IMR-90 (cell line): Measurements from ENCODE around the gene SESN1. TPM values are rescaled to one million over a fixed set of nuclear protein-coding genes. Genes with fewer than 3 reads are reported as not detected.

Experiments used
- ATAC-seq: fragments of 200-7000 bp; cut with Tn5 transposase; 2 replicates; pipeline ENCODE4 v1.9.1; 2020; ENCODE audit warnings: low read depth, mild to moderate bottlenecking, moderate library complexity
- BruUV-seq: library from RNA; stranded (reverse); fragments of 400-500 nt; replicated peaks from 2 replicates; lab custom pipeline; 2021; lab: Mats Ljungman, UMichigan
- CTCF ChIA-PET: fragments of 300-600 bp; formaldehyde crosslinking; extraction: SDS; loops from one replicate; lab custom pipeline; 2021; ENCODE audit warnings: antibody characterized with exemption; lab: Yijun Ruan, JAX
- POLR2A ChIA-PET: fragments of 300-600 bp; sonication (Branson Sonifier 250); formaldehyde crosslinking; loops from one replicate; lab custom pipeline; 2022; ENCODE audit warnings: antibody characterized with exemption; ENCODE audit not compliant: unreplicated experiment; lab: Charles Lee
- DNase-seq: peaks from one replicate; pipeline ENCODE4 v3.0.0; 2013
- H2AFZ ChIP-seq: replicated peaks from 2 replicates; pipeline ENCODE3; 2013; ENCODE audit warnings: low read length, mild to moderate bottlenecking; ENCODE audit not compliant: poor library complexity
- H2AK5ac ChIP-seq: 2 replicates; pipeline ENCODE4 v1.6.1; 2013; ENCODE audit warnings: low read depth, low read length, inconsistent platforms
- H2AK9ac ChIP-seq: replicated peaks from 2 replicates; pipeline ENCODE3; 2013; ENCODE audit warnings: mild to moderate bottlenecking, low read depth, low read length, moderate library complexity; ENCODE audit not compliant: poor library complexity
- H2BK120ac ChIP-seq: 2 replicates; pipeline ENCODE4 v1.6.1; 2013; ENCODE audit warnings: low read depth, low read length, inconsistent platforms
- H2BK15ac ChIP-seq: 3 replicates; pipeline ENCODE4 v1.6.1; 2013; ENCODE audit warnings: low read depth, low read length, inconsistent platforms
- H2BK20ac ChIP-seq: 2 replicates; pipeline ENCODE4 v1.6.1; 2013; ENCODE audit warnings: low read depth, mild to moderate bottlenecking, inconsistent platforms, low read length, moderate library complexity
- H2BK5ac ChIP-seq: 2 replicates; pipeline ENCODE4 v1.6.1; 2013; ENCODE audit warnings: mild to moderate bottlenecking, low read depth, low read length, inconsistent platforms; ENCODE audit not compliant: poor library complexity, severe bottlenecking
- H3K14ac ChIP-seq: replicated peaks from 2 replicates; pipeline ENCODE4 v1.6.1; 2013; ENCODE audit warnings: low read depth, low read length, inconsistent platforms
- H3K18ac ChIP-seq: 2 replicates; pipeline ENCODE4 v1.6.1; 2013; ENCODE audit warnings: low read depth, low read length, control low read depth
- H3K23ac ChIP-seq: 2 replicates; pipeline ENCODE4 v1.6.1; 2013; ENCODE audit warnings: low read depth, low read length, inconsistent platforms
- H3K27ac ChIP-seq: 2 replicates; pipeline ENCODE4 v1.5.1; 2013; ENCODE audit warnings: mild to moderate bottlenecking, control low read depth, low read length; ENCODE audit not compliant: insufficient read depth
- H3K27me3 ChIP-seq: 2 replicates; pipeline ENCODE4 v1.6.1; 2013; ENCODE audit warnings: low read length; ENCODE audit not compliant: control insufficient read depth, insufficient read depth
- H3K36me3 ChIP-seq: 2 replicates; pipeline ENCODE4 v1.6.1; 2013; ENCODE audit warnings: low read length, mixed read lengths; ENCODE audit not compliant: control insufficient read depth, insufficient read depth
- H3K4ac ChIP-seq: 2 replicates; pipeline ENCODE4 v1.6.1; 2013; ENCODE audit warnings: low read depth, low read length, inconsistent platforms
- H3K4me1 ChIP-seq: 2 replicates; pipeline ENCODE4 v1.6.1; 2013; ENCODE audit warnings: low read length, mixed read lengths; ENCODE audit not compliant: control insufficient read depth, insufficient read depth
- H3K4me2 ChIP-seq: 2 replicates; pipeline ENCODE4 v1.6.1; 2013; ENCODE audit warnings: low read depth, mild to moderate bottlenecking, control low read depth, low read length, moderate library complexity
- H3K4me3 ChIP-seq: 2 replicates; pipeline ENCODE4 v1.5.1; 2013; ENCODE audit warnings: low read depth, mild to moderate bottlenecking, control low read depth, low read length, moderate library complexity; ENCODE audit not compliant: insufficient read depth
- H3K56ac ChIP-seq: 2 replicates; pipeline ENCODE4 v1.6.1; 2013; ENCODE audit warnings: low read length, inconsistent platforms; ENCODE audit not compliant: insufficient read depth; ENCODE audit errors: extremely low read depth
- H3K79me1 ChIP-seq, 2 experiments: 2 replicates each; pipeline ENCODE4 v1.6.1; 2013; ENCODE audit warnings: low read length in 2 of 2, inconsistent platforms in 1 of 2, low read depth in 1 of 2
- H3K9ac ChIP-seq: 2 replicates; pipeline ENCODE4 v1.6.1; 2013; ENCODE audit warnings: low read depth, low read length, control low read depth
- H3K9me1 ChIP-seq: 2 replicates; pipeline ENCODE4 v1.6.1; 2013; ENCODE audit warnings: low read length, inconsistent platforms; ENCODE audit not compliant: insufficient read depth
- H3K9me3 ChIP-seq: 2 replicates; pipeline ENCODE4 v1.6.1; 2013; ENCODE audit warnings: low read length; ENCODE audit not compliant: control insufficient read depth, insufficient read depth
- H4K20me1 ChIP-seq: 2 replicates; pipeline ENCODE4 v1.6.1; 2013; ENCODE audit warnings: low read length, inconsistent platforms; ENCODE audit not compliant: insufficient read depth
- H4K5ac ChIP-seq: 2 replicates; pipeline ENCODE4 v1.6.1; 2013; ENCODE audit warnings: mild to moderate bottlenecking, low read depth, low read length, control low read depth
- H4K8ac ChIP-seq, 2 experiments: 2 replicates each; pipeline ENCODE4 v1.6.1; 2013; ENCODE audit warnings: low read depth in 2 of 2, low read length in 2 of 2, control low read depth in 1 of 2, inconsistent platforms in 1 of 2
- H4K91ac ChIP-seq: 2 replicates; pipeline ENCODE4 v1.6.1; 2013; ENCODE audit warnings: low read depth, low read length, inconsistent platforms; ENCODE audit not compliant: insufficient read depth
- BHLHE40 ChIP-seq: fragments of 150-350 bp; IDR thresholded peaks from 2 replicates; pipeline ENCODE4 v1.6.1; 2016; ENCODE audit warnings: mild to moderate bottlenecking, low read depth, low read length
- CEBPB ChIP-seq: IDR thresholded peaks from 2 replicates; pipeline ENCODE4 v1.6.1; 2012; ENCODE audit warnings: low read depth, low read length, improper control_type of control experiment
- CHD1 ChIP-seq: IDR thresholded peaks from 2 replicates; pipeline ENCODE4 v1.6.1; 2012; ENCODE audit warnings: low read depth, low read length, improper control_type of control experiment
- FOS ChIP-seq: fragments of 150-350 bp; IDR thresholded peaks from 2 replicates; pipeline ENCODE4 v1.6.1; 2016; ENCODE audit warnings: low read depth, low read length
- MAFK ChIP-seq: IDR thresholded peaks from 2 replicates; pipeline ENCODE4 v1.6.1; 2012; ENCODE audit warnings: low read depth, low read length, improper control_type of control experiment
- MAZ ChIP-seq: IDR thresholded peaks from 2 replicates; pipeline ENCODE4 v1.6.1; 2012; ENCODE audit warnings: low read depth, mild to moderate bottlenecking, low read length, improper control_type of control experiment, moderate library complexity, borderline replicate concordance
- MXI1 ChIP-seq: IDR thresholded peaks from 2 replicates; pipeline ENCODE4 v1.6.1; 2012; ENCODE audit warnings: low read depth, mild to moderate bottlenecking, low read length, moderate library complexity, borderline replicate concordance
- NFE2L2 ChIP-seq: fragments of 150-350 bp; IDR thresholded peaks from 2 replicates; pipeline ENCODE4 v1.6.1; 2016; ENCODE audit warnings: low read depth, mild to moderate bottlenecking, low read length
- POLR2A ChIP-seq: IDR thresholded peaks from 2 replicates; pipeline ENCODE4 v1.6.1; 2012; ENCODE audit warnings: mild to moderate bottlenecking, low read depth, low read length
- RAD21 ChIP-seq: IDR thresholded peaks from 2 replicates; pipeline ENCODE4 v1.6.1; 2012; ENCODE audit warnings: low read length, improper control_type of control experiment
- RCOR1 ChIP-seq: IDR thresholded peaks from 2 replicates; pipeline ENCODE4 v1.6.1; 2012; ENCODE audit warnings: mild to moderate bottlenecking, low read length, improper control_type of control experiment; ENCODE audit not compliant: insufficient replicate concordance
- RFX5 ChIP-seq: IDR thresholded peaks from 2 replicates; pipeline ENCODE4 v1.8.0; 2012; ENCODE audit warnings: low read depth, mild to moderate bottlenecking, low read length, moderate library complexity
- SMC3 ChIP-seq: fragments of 150-350 bp; IDR thresholded peaks from 2 replicates; pipeline ENCODE4 v1.6.1; 2016; ENCODE audit warnings: low read depth, mild to moderate bottlenecking, antibody characterized with exemption, low read length, moderate library complexity
- WGBS, 2 experiments: methylation state at CpG; one replicate each; pipeline versions ENCODE4 v1.1.5 to v1.1.7; 2013; ENCODE audit warnings: missing lambda C conversion rate in 2 of 2; ENCODE audit not compliant: insufficient read length in 1 of 2; ENCODE audit errors: extremely low coverage in 2 of 2; 5-methylcytosine and 5-hydroxymethylcytosine counted together
- dilution Hi-C: fragments of 300-500 bp; cut with HindIII; formaldehyde crosslinking; loops from one replicate; pipeline ENCODE4 v1.14.3; 2018; ENCODE audit warnings: low sequenced_read_pairs; ENCODE audit not compliant: unreplicated experiment
- in situ Hi-C: fragments of 300-500 bp; cut with MboI; formaldehyde crosslinking; loops from 3 replicates; pipeline ENCODE4 v1.14.3; 2019; ENCODE audit warnings: low sequenced_read_pairs, inconsistent platforms, mixed read lengths
- intact Hi-C: fragments of 100-400 bp; cut with micrococcal nuclease; formaldehyde crosslinking; loops from 2 replicates; pipeline ENCODE4 v1.10.0; 2022
- polyA plus RNA-seq, 3 experiments: library from polyadenylated mRNA; depleted of rRNA; stranded (reverse); fragments of >200 nt; gene quantifications; 2 replicates each; pipeline ENCODE4 v1.2.3, GENCODE V29; 2012; ENCODE audit warnings: low replicate concordance in 1 of 3
- total RNA-seq: library from RNA; depleted of rRNA; stranded (reverse); fragments of >200 nt; gene quantifications from 2 replicates; pipeline ENCODE4 v1.2.3, GENCODE V29; 2012
- TF ChIP-seq, protein P1 (sequence below): fragments of 150-350 bp; IDR thresholded peaks from 2 replicates; pipeline ENCODE4 v1.6.1; 2016; ENCODE audit warnings: low read depth, mild to moderate bottlenecking, low read length, moderate library complexity, borderline replicate concordance
- TF ChIP-seq, protein P2 (sequence below): conservative IDR thresholded peaks from 2 replicates; pipeline ENCODE4 v1.5.1; 2012; ENCODE audit warnings: mild to moderate bottlenecking, low read depth, low read length, improper control_type of control experiment
- TF ChIP-seq, protein P3 (sequence below): fragments of 150-350 bp; IDR thresholded peaks from 2 replicates; pipeline ENCODE4 v1.6.1; 2017; ENCODE audit warnings: mild to moderate bottlenecking, antibody characterized with exemption, low read length, low read depth

SESN1 gene
- total and polyA plus RNA-seq, 2 of the 4 experiments (the other 2 are of a cell fraction): 9.7 to 16.7 TPM

DNA sequence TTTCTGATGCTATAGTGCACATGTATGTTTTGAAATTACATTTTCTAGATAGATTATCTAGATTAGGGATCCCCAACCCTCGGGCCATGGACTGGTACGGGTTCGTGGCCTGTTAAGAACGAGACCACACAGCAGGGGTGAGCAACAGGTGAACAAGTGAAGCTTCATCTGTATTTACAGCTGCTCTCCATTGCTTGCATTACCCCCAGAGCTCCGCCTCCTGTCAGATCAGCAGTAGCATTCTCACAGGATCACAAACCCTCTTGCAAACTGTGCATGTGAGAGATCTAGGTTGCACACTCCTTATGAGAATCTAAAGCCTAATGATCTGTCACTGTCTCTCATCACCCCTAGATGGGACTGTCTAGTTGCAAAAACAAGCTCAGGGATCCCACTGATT, 11.0 kb upstream of the SESN1 start:
- H3K9me3 ChIP-seq: no peaks in the 10 kb centered on the region
- no peak for ATAC-seq
- H4K91ac ChIP-seq: no peak overlapping the region
- H2BK5ac ChIP-seq: no peak overlapping the region
- H2AK9ac ChIP-seq: no peak overlapping the region
- no peak overlapping the region for H2BK15ac ChIP-seq
- H2BK120ac ChIP-seq: no peak overlapping the region
- H3K18ac ChIP-seq: no peak overlapping the region
- H2BK20ac ChIP-seq: no peak overlapping the region
- H3K4me3 ChIP-seq: no peak overlapping the region
- H4K5ac ChIP-seq: no peak overlapping the region
- no peaks in the 10 kb centered on the region for H3K27me3 ChIP-seq
- CTCF ChIA-PET: no interaction called here
- no peak overlapping the region for H3K23ac ChIP-seq
- WGBS, 2 experiments: no CpG with 5 or more reads among the region's 5 CpGs
- H3K79me1 ChIP-seq: peaks cover 7 to 15% of the 10 kb centered on the region in 2 experiments; a peak in 3 of 4 replicates
- TF ChIP-seq, protein P1, sequence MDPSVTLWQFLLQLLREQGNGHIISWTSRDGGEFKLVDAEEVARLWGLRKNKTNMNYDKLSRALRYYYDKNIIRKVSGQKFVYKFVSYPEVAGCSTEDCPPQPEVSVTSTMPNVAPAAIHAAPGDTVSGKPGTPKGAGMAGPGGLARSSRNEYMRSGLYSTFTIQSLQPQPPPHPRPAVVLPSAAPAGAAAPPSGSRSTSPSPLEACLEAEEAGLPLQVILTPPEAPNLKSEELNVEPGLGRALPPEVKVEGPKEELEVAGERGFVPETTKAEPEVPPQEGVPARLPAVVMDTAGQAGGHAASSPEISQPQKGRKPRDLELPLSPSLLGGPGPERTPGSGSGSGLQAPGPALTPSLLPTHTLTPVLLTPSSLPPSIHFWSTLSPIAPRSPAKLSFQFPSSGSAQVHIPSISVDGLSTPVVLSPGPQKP: no peak
- TF ChIP-seq MAZ (no peak), POLR2A (no peak), CEBPB (no peak), NFE2L2 (no peak), FOS (no peak), RAD21 (no peak), MAFK (no peak), SMC3 (no peak), RCOR1 (no peak), BHLHE40 (no peak), CHD1 (no peak), RFX5 (no peak), MXI1 (no peak)
- TF ChIP-seq, protein P2, sequence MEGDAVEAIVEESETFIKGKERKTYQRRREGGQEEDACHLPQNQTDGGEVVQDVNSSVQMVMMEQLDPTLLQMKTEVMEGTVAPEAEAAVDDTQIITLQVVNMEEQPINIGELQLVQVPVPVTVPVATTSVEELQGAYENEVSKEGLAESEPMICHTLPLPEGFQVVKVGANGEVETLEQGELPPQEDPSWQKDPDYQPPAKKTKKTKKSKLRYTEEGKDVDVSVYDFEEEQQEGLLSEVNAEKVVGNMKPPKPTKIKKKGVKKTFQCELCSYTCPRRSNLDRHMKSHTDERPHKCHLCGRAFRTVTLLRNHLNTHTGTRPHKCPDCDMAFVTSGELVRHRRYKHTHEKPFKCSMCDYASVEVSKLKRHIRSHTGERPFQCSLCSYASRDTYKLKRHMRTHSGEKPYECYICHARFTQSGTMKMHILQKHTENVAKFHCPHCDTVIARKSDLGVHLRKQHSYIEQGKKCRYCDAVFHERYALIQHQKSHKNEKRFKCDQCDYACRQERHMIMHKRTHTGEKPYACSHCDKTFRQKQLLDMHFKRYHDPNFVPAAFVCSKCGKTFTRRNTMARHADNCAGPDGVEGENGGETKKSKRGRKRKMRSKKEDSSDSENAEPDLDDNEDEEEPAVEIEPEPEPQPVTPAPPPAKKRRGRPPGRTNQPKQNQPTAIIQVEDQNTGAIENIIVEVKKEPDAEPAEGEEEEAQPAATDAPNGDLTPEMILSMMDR: no peak
- TF ChIP-seq, protein P3, sequence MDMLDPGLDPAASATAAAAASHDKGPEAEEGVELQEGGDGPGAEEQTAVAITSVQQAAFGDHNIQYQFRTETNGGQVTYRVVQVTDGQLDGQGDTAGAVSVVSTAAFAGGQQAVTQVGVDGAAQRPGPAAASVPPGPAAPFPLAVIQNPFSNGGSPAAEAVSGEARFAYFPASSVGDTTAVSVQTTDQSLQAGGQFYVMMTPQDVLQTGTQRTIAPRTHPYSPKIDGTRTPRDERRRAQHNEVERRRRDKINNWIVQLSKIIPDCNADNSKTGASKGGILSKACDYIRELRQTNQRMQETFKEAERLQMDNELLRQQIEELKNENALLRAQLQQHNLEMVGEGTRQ: no peak
- POLR2A ChIA-PET: no interaction called here
- intact Hi-C loops: no loop called here
- no peak overlapping the region for H3K4me2 ChIP-seq
- no peak overlapping the region for H3K56ac ChIP-seq
- no peak overlapping the region for H3K27ac ChIP-seq
- no peak overlapping the region for H2AK5ac ChIP-seq
- no peak overlapping the region for H3K4ac ChIP-seq
- BruUV-seq: no TSS peak
- H2AFZ ChIP-seq: no peak overlapping the region
- no peaks in the 10 kb centered on the region for H3K4me1 ChIP-seq
- no peak overlapping the region for H3K9ac ChIP-seq
- no peak overlapping the region for H3K14ac ChIP-seq
- dilution Hi-C loops: no loop called here
- DNase-seq: no peak
- in situ Hi-C loops: no loop called here
- no peaks in the 10 kb centered on the region for H4K20me1 ChIP-seq
- H3K36me3 ChIP-seq: peaks cover 3% of the 10 kb centered on the region; the same call in 1 of the 2 replicates
- no peaks in the 10 kb centered on the region for H3K9me1 ChIP-seq
- no peak overlapping the region; a peak in 1 of 4 replicates for H4K8ac ChIP-seq
